Hepatocyte (in vitro differentiated cells): ENCODE results near the gene RABIF. TPM values are rescaled to one million over a fixed set of nuclear protein-coding genes. Genes with fewer than 3 reads are reported as not detected.

Experiments used
- DNase-seq: peaks from one replicate; pipeline ENCODE4 v3.0.0-alpha.2; 2016; ENCODE audit warnings: low spot score
- H2AFZ ChIP-seq: fragments of 200-600 bp; sonication (generic); 2 replicates; pipeline ENCODE4 v1.6.0; 2016; ENCODE audit warnings: antibody characterized with exemption, mild to moderate bottlenecking
- H3K27ac ChIP-seq: fragments of 200-600 bp; sonication (generic); 2 replicates; pipeline ENCODE4 v1.5.1; 2016; ENCODE audit warnings: mild to moderate bottlenecking
- H3K27me3 ChIP-seq: fragments of 200-600 bp; sonication (generic); 2 replicates; pipeline ENCODE4 v1.6.1; 2016
- H3K36me3 ChIP-seq: fragments of 200-600 bp; sonication (generic); replicated peaks from 2 replicates; pipeline ENCODE4 v1.5.1; 2016; ENCODE audit warnings: low read depth; ENCODE audit not compliant: insufficient read depth
- H3K4me1 ChIP-seq: fragments of 200-600 bp; sonication (generic); 2 replicates; pipeline ENCODE4 v1.5.1; 2016; ENCODE audit warnings: mild to moderate bottlenecking, moderate library complexity; ENCODE audit not compliant: insufficient read depth
- H3K4me2 ChIP-seq: fragments of 200-600 bp; sonication (generic); 2 replicates; pipeline ENCODE4 v1.6.0; 2016
- H3K4me3 ChIP-seq: fragments of 200-600 bp; sonication (generic); 2 replicates; pipeline ENCODE4 v1.5.1; 2016; ENCODE audit warnings: mild to moderate bottlenecking
- H3K79me2 ChIP-seq: fragments of 200-600 bp; sonication (generic); 2 replicates; pipeline ENCODE4 v1.6.0; 2017; ENCODE audit warnings: mild to moderate bottlenecking
- H3K9me2 ChIP-seq: fragments of 200-600 bp; sonication (generic); replicated peaks from 2 replicates; pipeline ENCODE4 v1.6.0; 2017; ENCODE audit warnings: mild to moderate bottlenecking; ENCODE audit not compliant: insufficient read depth
- H3K9me3 ChIP-seq: fragments of 200-600 bp; sonication (generic); 2 replicates; pipeline ENCODE4 v1.5.1; 2016; ENCODE audit warnings: low read depth, mild to moderate bottlenecking
- H4K20me1 ChIP-seq: fragments of 200-600 bp; sonication (generic); 2 replicates; pipeline ENCODE4 v1.6.0; 2016; ENCODE audit warnings: mild to moderate bottlenecking; ENCODE audit not compliant: insufficient read depth, poor library complexity, severe bottlenecking
- CTCF ChIP-seq: fragments of 200-600 bp; sonication (generic); IDR thresholded peaks from 2 replicates; pipeline ENCODE4 v1.5.1; 2016; ENCODE audit warnings: antibody characterized with exemption, mild to moderate bottlenecking; ENCODE audit not compliant: poor library complexity
- EZH2 ChIP-seq: fragments of 200-600 bp; sonication (generic); IDR thresholded peaks from 2 replicates; pipeline ENCODE4 v1.6.1; 2016; ENCODE audit warnings: antibody characterized with exemption, mild to moderate bottlenecking, borderline replicate concordance
- EZH2phosphoT487 ChIP-seq: fragments of 200-600 bp; sonication (generic); IDR thresholded peaks from one replicate; pipeline ENCODE4 v1.6.1; 2018; ENCODE audit warnings: antibody characterized with exemption, mild to moderate bottlenecking, low read depth, moderate library complexity; ENCODE audit not compliant: unreplicated experiment, severe bottlenecking
- WGBS: methylation state at CpG from one replicate; pipeline ENCODE4 v1.1.6; 2016; ENCODE audit warnings: low lambda C conversion rate; ENCODE audit errors: missing lambda C conversion rate; 5-methylcytosine and 5-hydroxymethylcytosine counted together
- polyA plus RNA-seq: library from polyadenylated mRNA; unstranded; fragments of >200 nt; fragmentation: Nextera tagmentation; extraction: Ambion mirVana; gene quantifications from 2 replicates; pipeline ENCODE4 v1.2.1, GENCODE V29; 2016
- total RNA-seq: library from RNA; depleted of rRNA; stranded (reverse); fragments of >200 nt; gene quantifications from 2 replicates; pipeline ENCODE4 v1.2.3, GENCODE V29; 2014

The RABIF gene
- total and polyA plus RNA-seq, 2 experiments from 2014 or later = 6.1 to 13.6 TPM

- no peak overlapping the region for H2AFZ ChIP-seq
- H3K9me3 ChIP-seq = no peaks in the 10 kb centered on the region
- H4K20me1 ChIP-seq = no peaks in the 10 kb centered on the region
- no peak overlapping the region for H3K4me3 ChIP-seq
- DNase-seq = no peak
- H3K27ac ChIP-seq = no peak overlapping the region
- H3K36me3 ChIP-seq = no peaks in the 10 kb centered on the region
- H3K4me2 ChIP-seq = no peak overlapping the region
- H3K27me3 ChIP-seq = no peaks in the 10 kb centered on the region
- no peaks in the 10 kb centered on the region for H3K4me1 ChIP-seq
- H3K79me2 ChIP-seq = no peaks in the 10 kb centered on the region
- no peak for TF ChIP-seq CTCF
- TF ChIP-seq EZH2 = no peak
- no peak for TF ChIP-seq EZH2phosphoT487
- H3K9me2 ChIP-seq = no peaks in the 10 kb centered on the region
- 87% methylated on average over 5 of the region's 5 CpGs for WGBS
These were observed 52.1 kb downstream of the RABIF start for GRCh38 chr1:202836623-202837403.

GRCh38 chr1:202835548-202836072 lies 53.3 kb downstream of the RABIF start:
- Histone ChIP-seq H3K27me3 (no peaks in the 10 kb centered on the region), H3K4me3 (no peak overlapping the region), H3K27ac (no peak overlapping the region), H3K9me2 (no peaks in the 10 kb centered on the region), H3K4me2 (no peak overlapping the region), H3K79me2 (no peaks in the 10 kb centered on the region), H3K36me3 (no peaks in the 10 kb centered on the region), H2AFZ (no peak overlapping the region), H3K4me1 (no peaks in the 10 kb centered on the region), H3K9me3 (no peaks in the 10 kb centered on the region), H4K20me1 (no peaks in the 10 kb centered on the region)
- WGBS = 68% methylated on average over 2 of the region's 3 CpGs
- TF ChIP-seq EZH2phosphoT487 = no peak
- TF ChIP-seq CTCF = no peak
- no peak for TF ChIP-seq EZH2
- no peak for DNase-seq

GRCh38 chr1:202834771-202835547 lies 54.0 kb downstream of the RABIF start:
- no peak overlapping the region for H3K27ac ChIP-seq
- no peaks in the 10 kb centered on the region for H3K9me2 ChIP-seq
- H3K4me3 ChIP-seq = no peak overlapping the region
- H3K9me3 ChIP-seq = no peaks in the 10 kb centered on the region
- WGBS = 80% methylated on average over 9 of the region's 10 CpGs
- no peaks in the 10 kb centered on the region for H3K36me3 ChIP-seq
- H3K4me2 ChIP-seq = no peak overlapping the region
- H4K20me1 ChIP-seq = no peaks in the 10 kb centered on the region
- no peak overlapping the region for H2AFZ ChIP-seq
- no peak for DNase-seq
- H3K4me1 ChIP-seq = no peaks in the 10 kb centered on the region
- no peaks in the 10 kb centered on the region for H3K79me2 ChIP-seq
- no peaks in the 10 kb centered on the region for H3K27me3 ChIP-seq
- TF ChIP-seq EZH2phosphoT487 = no peak
- TF ChIP-seq EZH2 = no peak
- TF ChIP-seq CTCF = no peak
